OCI-LY1 (cell line): ENCODE measurements around the gene BOK.

Experiments used
- H2AFZ ChIP-seq: fragments of 200-600 bp; sonication (generic), shearing (Covaris generic); 2 replicates; pipeline ENCODE4 v1.6.0; 2014; ENCODE audit warnings: antibody characterized with exemption, mild to moderate bottlenecking, low read length
- H3F3A ChIP-seq: fragments of 200-600 bp; sonication (generic), shearing (Covaris generic); 2 replicates; pipeline ENCODE4 v1.6.0; 2014; ENCODE audit warnings: mild to moderate bottlenecking, antibody characterized with exemption, low read length, moderate library complexity; ENCODE audit not compliant: insufficient read depth
- H3K27ac ChIP-seq: fragments of 200-600 bp; sonication (generic); 2 replicates; pipeline ENCODE4 v1.5.1; 2014; ENCODE audit warnings: low read length, mixed run types, mild to moderate bottlenecking, low read depth; ENCODE audit not compliant: poor library complexity, severe bottlenecking
- H3K27me3 ChIP-seq: fragments of 200-600 bp; sonication (generic); 2 replicates; pipeline ENCODE4 v1.6.0; 2014; ENCODE audit warnings: antibody characterized with exemption, mild to moderate bottlenecking, low read length, moderate library complexity; ENCODE audit not compliant: insufficient read depth
- H3K36me3 ChIP-seq: fragments of 200-600 bp; sonication (generic); 2 replicates; pipeline ENCODE4 v1.6.1; 2014; ENCODE audit warnings: mild to moderate bottlenecking, antibody characterized with exemption, low read length, moderate library complexity, mixed read lengths; ENCODE audit not compliant: insufficient read depth
- H3K4me1 ChIP-seq: fragments of 200-600 bp; sonication (generic); 2 replicates; pipeline ENCODE4 v1.5.1; 2014; ENCODE audit warnings: mild to moderate bottlenecking, low read length, moderate library complexity; ENCODE audit not compliant: insufficient read depth, severe bottlenecking
- H3K4me2 ChIP-seq: fragments of 200-600 bp; sonication (generic), shearing (Covaris generic); 2 replicates; pipeline ENCODE4 v1.6.1; 2014; ENCODE audit warnings: low read length
- H3K4me3 ChIP-seq: fragments of 200-600 bp; sonication (generic); 2 replicates; pipeline ENCODE4 v1.5.1; 2014; ENCODE audit warnings: low read length, low read depth, mild to moderate bottlenecking, mixed read lengths; ENCODE audit not compliant: poor library complexity, severe bottlenecking
- H3K79me2 ChIP-seq: fragments of 200-600 bp; shearing (Covaris generic); 2 replicates; pipeline ENCODE4 v1.6.1; 2016; ENCODE audit warnings: mixed run types, low read length, mixed read lengths; ENCODE audit not compliant: insufficient read depth
- H3K9ac ChIP-seq: fragments of 200-600 bp; sonication (generic), shearing (Covaris generic); 2 replicates; pipeline ENCODE4 v1.6.1; 2014; ENCODE audit warnings: mild to moderate bottlenecking, low read length, mixed read lengths
- H3K9me2 ChIP-seq: fragments of 200-600 bp; sonication (generic), shearing (Covaris generic); 2 replicates; pipeline ENCODE4 v1.6.1; 2014; ENCODE audit warnings: low read depth, mild to moderate bottlenecking, low read length, mixed read lengths
- H3K9me3 ChIP-seq: fragments of 200-600 bp; shearing (Covaris generic); 2 replicates; pipeline ENCODE4 v1.6.1; 2014; ENCODE audit warnings: low read length, mixed read lengths
- H4K20me1 ChIP-seq: fragments of 200-600 bp; sonication (generic), shearing (Covaris generic); 2 replicates; pipeline ENCODE4 v1.6.0; 2016; ENCODE audit warnings: mild to moderate bottlenecking, low read length; ENCODE audit not compliant: insufficient read depth
- EZH2 ChIP-seq: fragments of 200-600 bp; sonication (generic), shearing (Covaris generic); IDR thresholded peaks from 2 replicates; pipeline ENCODE4 v1.8.0; 2017; ENCODE audit warnings: borderline replicate concordance, mixed run types, mild to moderate bottlenecking, antibody characterized with exemption, low read length, moderate library complexity, mixed read lengths
- TF ChIP-seq, protein P1 (sequence below): fragments of 200-600 bp; sonication (generic), shearing (Covaris generic); IDR thresholded peaks from 2 replicates; pipeline ENCODE4 v1.5.1; 2017; ENCODE audit warnings: mild to moderate bottlenecking, antibody characterized with exemption, low read length, moderate library complexity, mixed read lengths

BOK gene

DNA sequence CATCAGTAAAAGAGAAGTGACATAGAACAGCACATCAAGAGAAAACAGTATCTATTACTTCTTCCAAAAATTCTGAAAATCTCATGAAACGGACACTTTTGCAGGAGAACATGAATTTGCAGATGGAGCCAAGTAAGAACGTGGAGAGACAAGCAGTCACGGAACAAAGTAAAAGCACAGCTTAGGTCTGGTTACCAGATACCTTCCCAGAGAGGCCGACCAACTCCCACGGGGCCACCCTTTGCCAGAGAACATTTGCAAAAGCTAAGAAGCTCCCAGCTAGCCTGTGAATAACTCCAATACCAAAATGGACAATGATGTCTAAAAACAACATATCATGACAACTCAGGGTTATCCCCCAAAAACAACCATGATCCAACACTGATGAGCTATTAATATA lies 39.5 kb downstream of the BOK start:
- no peak overlapping the region for H3K4me3 ChIP-seq
- no peak overlapping the region for H3K9ac ChIP-seq
- no peak overlapping the region for H3K4me2 ChIP-seq
- TF ChIP-seq, protein P1, sequence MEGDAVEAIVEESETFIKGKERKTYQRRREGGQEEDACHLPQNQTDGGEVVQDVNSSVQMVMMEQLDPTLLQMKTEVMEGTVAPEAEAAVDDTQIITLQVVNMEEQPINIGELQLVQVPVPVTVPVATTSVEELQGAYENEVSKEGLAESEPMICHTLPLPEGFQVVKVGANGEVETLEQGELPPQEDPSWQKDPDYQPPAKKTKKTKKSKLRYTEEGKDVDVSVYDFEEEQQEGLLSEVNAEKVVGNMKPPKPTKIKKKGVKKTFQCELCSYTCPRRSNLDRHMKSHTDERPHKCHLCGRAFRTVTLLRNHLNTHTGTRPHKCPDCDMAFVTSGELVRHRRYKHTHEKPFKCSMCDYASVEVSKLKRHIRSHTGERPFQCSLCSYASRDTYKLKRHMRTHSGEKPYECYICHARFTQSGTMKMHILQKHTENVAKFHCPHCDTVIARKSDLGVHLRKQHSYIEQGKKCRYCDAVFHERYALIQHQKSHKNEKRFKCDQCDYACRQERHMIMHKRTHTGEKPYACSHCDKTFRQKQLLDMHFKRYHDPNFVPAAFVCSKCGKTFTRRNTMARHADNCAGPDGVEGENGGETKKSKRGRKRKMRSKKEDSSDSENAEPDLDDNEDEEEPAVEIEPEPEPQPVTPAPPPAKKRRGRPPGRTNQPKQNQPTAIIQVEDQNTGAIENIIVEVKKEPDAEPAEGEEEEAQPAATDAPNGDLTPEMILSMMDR, result no peak
- no peak for TF ChIP-seq EZH2
- H3K27me3 ChIP-seq, result no peaks in the 10 kb centered on the region
- no peaks in the 10 kb centered on the region for H3K79me2 ChIP-seq
- H3K9me3 ChIP-seq, result no peaks in the 10 kb centered on the region
- no peak overlapping the region for H3K27ac ChIP-seq
- H4K20me1 ChIP-seq, result no peaks in the 10 kb centered on the region
- H2AFZ ChIP-seq, result no peak overlapping the region
- no peaks in the 10 kb centered on the region for H3K9me2 ChIP-seq
- H3F3A ChIP-seq, result no peaks in the 10 kb centered on the region
- peaks cover 41% of the 10 kb centered on the region; the same call in 1 of the 2 replicates for H3K36me3 ChIP-seq
- no peaks in the 10 kb centered on the region for H3K4me1 ChIP-seq

- no peak overlapping the region for H2AFZ ChIP-seq
- no peaks in the 10 kb centered on the region for H4K20me1 ChIP-seq
- TF ChIP-seq EZH2, result no peak
- TF ChIP-seq, protein P1, result 0 out of 2 replicates have a peak, but pooled peaks have one; percentile 32
These were observed 39.9 kb downstream of the BOK start for GRCh38 chr2:241598487-241598886.

DNA sequence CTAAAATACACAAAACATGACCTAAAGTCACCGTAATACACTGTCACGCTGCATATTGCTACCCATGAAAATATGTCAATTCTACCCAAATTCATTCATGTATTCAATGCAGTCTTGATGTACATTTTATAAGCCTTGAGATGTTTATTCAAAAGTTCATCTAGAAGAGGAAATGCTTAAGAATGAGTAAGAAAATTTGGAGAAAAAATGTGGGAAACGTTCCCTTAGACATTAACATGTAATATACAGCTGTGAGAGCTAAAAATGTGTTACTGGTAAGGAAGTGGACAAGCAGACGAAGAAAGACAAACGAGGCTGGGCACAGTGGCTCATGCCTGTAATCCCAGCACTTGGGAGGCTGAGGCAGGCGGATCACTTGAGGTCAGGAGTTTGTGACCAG lies 41.1 kb downstream of the BOK start:
- Histone ChIP-seq H3K4me1 (no peaks in the 10 kb centered on the region), H3F3A (no peaks in the 10 kb centered on the region), H3K4me3 (no peak overlapping the region), H3K27ac (no peak overlapping the region), H3K27me3 (no peaks in the 10 kb centered on the region), H3K9me2 (no peaks in the 10 kb centered on the region), H3K9ac (no peak overlapping the region), H2AFZ (no peak overlapping the region), H3K4me2 (no peak overlapping the region), H3K36me3 (peaks cover 38% of the 10 kb centered on the region), H3K79me2 (no peaks in the 10 kb centered on the region), H3K9me3 (no peaks in the 10 kb centered on the region), H4K20me1 (no peaks in the 10 kb centered on the region)
- TF ChIP-seq, protein P1, result no peak
- TF ChIP-seq EZH2, result no peak

More at GRCh38 chr2:241598487-241598886, 39.9 kb downstream of the BOK start:
- Histone ChIP-seq H3K79me2 (no peaks in the 10 kb centered on the region), H3K4me3 (no peak overlapping the region), H3K4me1 (no peaks in the 10 kb centered on the region), H3K27me3 (no peaks in the 10 kb centered on the region), H3K9me3 (no peaks in the 10 kb centered on the region), H3F3A (no peaks in the 10 kb centered on the region), H3K4me2 (no peak overlapping the region), H3K27ac (no peak overlapping the region), H3K9ac (no peak overlapping the region), H3K36me3 (peaks cover 42% of the 10 kb centered on the region; the same call in 1 of the 2 replicates), H3K9me2 (no peaks in the 10 kb centered on the region)
